ENCODE results near the gene ELANE.

DNA sequence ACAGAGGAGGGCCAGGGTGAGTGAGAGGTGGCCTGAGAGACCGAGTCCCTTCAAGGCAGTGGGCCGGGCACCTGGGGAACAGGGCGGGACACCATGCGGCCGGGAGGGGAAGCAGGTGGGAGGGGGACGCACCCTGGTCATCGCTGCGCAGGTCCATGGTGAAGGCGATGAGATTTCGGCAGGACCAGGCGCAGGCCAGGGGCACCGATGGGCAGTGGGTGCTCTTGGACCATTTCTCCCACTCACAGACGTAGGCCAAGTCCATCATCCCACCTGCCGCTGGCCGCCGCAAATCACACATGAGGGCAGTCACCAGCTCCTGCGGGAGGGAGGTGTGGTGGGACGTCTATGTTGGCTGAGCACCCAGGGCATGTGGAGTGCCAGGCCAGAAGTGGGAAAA, 38.7 kb downstream of the ELANE start:
- TF ChIP-seq EZH2 (IDR thresholded peaks at IDR 0.05; ENCODE audit: borderline replicate concordance, low read depth, low read length, severe bottlenecking), result no peak
- TF ChIP-seq, protein P1, sequence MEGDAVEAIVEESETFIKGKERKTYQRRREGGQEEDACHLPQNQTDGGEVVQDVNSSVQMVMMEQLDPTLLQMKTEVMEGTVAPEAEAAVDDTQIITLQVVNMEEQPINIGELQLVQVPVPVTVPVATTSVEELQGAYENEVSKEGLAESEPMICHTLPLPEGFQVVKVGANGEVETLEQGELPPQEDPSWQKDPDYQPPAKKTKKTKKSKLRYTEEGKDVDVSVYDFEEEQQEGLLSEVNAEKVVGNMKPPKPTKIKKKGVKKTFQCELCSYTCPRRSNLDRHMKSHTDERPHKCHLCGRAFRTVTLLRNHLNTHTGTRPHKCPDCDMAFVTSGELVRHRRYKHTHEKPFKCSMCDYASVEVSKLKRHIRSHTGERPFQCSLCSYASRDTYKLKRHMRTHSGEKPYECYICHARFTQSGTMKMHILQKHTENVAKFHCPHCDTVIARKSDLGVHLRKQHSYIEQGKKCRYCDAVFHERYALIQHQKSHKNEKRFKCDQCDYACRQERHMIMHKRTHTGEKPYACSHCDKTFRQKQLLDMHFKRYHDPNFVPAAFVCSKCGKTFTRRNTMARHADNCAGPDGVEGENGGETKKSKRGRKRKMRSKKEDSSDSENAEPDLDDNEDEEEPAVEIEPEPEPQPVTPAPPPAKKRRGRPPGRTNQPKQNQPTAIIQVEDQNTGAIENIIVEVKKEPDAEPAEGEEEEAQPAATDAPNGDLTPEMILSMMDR (IDR thresholded peaks at IDR 0.05; ENCODE audit: borderline replicate concordance, extremely low read depth, low read length, poor library complexity, severe bottlenecking), result no peak
